UCSD-AML1 (cell line): Measurements from ENCODE around the gene TOP2B.

Experiments
- DNase-seq: peaks from one replicate; lab custom pipeline; 2025; ENCODE audit not compliant: unreplicated experiment; lab: John Stamatoyannopoulos, UW

Gene TOP2B, protein sequence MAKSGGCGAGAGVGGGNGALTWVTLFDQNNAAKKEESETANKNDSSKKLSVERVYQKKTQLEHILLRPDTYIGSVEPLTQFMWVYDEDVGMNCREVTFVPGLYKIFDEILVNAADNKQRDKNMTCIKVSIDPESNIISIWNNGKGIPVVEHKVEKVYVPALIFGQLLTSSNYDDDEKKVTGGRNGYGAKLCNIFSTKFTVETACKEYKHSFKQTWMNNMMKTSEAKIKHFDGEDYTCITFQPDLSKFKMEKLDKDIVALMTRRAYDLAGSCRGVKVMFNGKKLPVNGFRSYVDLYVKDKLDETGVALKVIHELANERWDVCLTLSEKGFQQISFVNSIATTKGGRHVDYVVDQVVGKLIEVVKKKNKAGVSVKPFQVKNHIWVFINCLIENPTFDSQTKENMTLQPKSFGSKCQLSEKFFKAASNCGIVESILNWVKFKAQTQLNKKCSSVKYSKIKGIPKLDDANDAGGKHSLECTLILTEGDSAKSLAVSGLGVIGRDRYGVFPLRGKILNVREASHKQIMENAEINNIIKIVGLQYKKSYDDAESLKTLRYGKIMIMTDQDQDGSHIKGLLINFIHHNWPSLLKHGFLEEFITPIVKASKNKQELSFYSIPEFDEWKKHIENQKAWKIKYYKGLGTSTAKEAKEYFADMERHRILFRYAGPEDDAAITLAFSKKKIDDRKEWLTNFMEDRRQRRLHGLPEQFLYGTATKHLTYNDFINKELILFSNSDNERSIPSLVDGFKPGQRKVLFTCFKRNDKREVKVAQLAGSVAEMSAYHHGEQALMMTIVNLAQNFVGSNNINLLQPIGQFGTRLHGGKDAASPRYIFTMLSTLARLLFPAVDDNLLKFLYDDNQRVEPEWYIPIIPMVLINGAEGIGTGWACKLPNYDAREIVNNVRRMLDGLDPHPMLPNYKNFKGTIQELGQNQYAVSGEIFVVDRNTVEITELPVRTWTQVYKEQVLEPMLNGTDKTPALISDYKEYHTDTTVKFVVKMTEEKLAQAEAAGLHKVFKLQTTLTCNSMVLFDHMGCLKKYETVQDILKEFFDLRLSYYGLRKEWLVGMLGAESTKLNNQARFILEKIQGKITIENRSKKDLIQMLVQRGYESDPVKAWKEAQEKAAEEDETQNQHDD (N-terminal part only)

DNA sequence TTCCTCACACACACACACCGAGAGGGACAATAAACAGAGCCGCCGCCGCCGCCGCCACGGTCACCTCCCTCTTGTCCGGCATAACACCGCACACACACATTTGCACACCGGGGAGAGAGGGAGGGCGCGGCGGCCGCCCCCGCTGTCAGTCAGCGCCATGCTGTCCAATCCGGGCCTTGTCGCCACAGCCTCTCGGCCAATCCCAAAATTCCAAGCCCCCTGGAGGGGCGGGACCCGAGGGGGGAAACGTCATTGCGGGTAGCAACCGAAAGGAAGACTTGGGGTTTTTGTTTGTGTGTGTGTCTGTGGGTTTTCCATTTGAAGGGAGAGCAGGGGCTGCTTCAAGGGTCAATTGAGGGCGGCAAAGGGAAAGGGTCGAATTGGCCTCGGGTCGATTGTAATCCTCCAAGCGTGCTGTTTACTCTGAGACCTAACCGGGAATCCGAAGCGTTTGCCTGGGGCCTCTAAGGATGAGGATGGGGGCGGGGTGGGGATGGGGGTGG, at the start of gene TOP2B:
TOP2B (minus strand) TSS at position 96 of the 503 bp plus-strand sequence. CDS start 610 bp downstream, outside the sequence.
- DNase-seq, result peak; percentile 95

DNA sequence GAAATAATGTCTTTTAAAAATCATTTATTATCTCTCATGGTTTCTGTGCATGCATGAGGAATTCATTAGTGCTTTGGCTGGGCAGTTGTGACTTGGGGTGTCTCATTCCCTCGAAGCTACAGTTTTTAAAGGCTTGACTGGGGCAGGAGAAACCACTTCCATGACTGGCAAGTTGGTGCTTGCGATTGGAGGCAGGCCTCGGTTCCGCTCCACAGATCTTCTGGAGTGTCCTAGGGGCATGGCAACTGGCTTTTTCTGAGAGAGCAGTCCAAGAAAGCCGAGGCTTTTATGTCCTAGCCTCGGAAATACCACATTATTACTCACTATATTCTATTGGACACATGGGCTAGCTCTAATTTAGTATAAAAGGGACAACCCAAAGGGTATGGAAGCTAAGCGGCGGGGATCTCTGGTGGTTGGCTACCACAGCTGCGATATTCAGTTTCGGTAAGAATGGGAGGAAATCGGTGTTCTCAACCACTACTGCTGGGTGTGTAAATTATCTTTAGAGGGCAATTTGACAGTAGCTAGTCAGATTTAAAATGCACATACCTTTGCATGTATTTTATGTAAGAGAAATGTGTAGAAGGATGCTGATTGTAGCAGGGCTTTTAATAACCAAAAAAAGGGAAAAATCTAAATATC, 48.8 kb upstream of the TOP2B start:
- no peak for DNase-seq

DNA sequence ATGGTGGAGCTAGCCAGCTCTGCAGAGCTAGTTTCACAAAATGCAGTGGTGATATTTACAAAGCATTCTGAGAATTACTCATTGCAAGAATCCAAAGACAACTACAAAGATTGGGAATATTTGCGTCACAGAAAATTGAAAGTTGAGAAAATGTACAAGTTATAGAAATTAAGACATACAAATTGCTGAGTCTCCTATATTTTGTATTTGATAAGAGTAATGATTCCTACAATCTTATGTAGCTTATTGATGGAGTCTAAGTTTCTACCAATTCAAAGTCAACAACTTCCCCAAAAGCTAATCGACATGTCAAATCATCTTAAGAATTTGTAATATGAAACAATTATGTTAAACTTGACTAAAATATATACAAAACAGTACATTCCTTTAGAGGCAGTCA, 46.4 kb upstream of the TOP2B start:
- no peak for DNase-seq

DNA sequence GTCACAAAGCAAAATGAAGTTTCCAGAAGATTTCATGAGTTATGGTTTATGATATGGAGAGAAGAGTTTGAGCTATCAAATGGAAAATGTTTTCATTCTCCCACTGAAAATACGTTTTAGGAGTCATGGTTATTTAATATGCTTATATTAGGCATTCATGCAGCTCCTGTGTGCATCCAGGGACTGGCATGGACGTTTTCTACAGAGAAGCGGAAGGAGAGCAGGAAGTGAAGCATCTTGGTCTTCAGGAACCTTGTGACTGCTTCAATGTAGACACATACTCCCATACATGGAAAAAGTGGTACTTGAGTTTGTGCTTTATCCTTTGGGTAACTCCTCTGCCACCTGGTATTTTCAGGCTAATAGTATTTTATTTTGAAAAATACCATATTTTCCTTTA, 43.3 kb upstream of the TOP2B start:
- no peak for DNase-seq

DNA sequence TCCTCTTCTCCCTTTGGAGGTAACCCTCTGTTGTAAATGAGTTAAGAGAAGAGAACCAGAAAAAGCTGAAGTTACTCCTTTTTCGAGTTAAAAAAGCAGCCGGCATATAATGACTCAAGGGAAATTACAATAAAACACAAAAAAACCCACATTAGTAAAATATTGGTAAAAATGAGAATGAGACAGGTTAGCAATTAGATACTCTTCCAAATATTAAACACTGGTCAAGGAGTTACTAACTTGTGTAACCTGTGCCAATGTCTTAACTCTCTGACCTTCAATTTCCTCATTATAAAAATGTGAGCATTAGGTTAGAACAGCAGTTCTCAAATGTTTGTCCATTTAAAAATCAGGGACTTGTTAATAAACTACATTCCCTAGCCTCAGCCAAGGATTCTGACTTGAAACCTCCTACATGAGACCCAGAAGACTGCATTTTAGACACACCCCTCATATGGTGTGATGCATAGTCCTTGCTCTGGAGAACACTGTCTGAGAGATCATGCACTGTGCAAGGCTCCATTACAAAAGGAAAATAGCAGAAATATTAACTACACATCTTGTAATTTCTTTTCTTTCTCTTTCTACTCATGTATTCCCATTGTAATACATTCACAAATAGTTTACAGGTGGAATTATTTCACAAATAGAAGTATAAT, 42.7 kb upstream of the TOP2B start:
- DNase-seq, result no peak

DNA sequence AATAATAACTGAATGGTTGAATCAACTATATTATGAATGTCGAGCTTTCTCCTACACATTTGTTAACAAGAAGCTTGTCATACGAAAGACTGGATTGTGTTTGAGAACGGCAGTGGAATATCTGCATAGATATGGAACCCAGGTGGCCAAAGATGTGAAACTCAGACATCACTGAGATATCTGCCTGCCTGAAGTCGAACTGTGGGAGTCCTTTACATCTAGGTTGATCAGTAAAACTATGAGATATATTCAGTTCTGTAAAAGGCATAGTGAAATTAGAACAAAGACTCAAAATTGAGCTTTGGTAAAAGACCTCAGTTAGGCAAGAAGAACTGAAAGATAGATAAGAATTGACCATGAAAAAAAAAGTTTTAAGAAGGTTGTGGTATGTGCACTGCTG, 41.5 kb upstream of the TOP2B start:
- no peak for DNase-seq

DNA sequence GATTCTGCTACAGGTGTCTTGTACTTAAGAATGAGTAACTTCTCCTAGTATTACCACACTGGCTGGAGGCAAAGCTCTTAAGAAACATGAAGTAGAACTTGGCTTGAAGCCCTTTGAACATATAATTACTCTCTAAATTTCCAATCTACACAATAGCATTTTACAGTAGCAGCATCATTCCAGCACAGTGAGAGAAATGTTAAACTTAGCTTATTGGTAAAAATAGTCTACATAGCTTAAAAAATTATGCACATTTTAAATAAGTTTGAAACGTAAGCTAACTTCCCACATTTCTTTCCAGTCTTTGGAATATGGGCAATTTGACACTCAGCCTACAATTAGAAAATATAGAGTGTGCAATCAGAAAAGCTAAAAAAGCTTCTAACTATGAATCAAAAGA, 32.8 kb upstream of the TOP2B start:
- DNase-seq, result no peak

DNA sequence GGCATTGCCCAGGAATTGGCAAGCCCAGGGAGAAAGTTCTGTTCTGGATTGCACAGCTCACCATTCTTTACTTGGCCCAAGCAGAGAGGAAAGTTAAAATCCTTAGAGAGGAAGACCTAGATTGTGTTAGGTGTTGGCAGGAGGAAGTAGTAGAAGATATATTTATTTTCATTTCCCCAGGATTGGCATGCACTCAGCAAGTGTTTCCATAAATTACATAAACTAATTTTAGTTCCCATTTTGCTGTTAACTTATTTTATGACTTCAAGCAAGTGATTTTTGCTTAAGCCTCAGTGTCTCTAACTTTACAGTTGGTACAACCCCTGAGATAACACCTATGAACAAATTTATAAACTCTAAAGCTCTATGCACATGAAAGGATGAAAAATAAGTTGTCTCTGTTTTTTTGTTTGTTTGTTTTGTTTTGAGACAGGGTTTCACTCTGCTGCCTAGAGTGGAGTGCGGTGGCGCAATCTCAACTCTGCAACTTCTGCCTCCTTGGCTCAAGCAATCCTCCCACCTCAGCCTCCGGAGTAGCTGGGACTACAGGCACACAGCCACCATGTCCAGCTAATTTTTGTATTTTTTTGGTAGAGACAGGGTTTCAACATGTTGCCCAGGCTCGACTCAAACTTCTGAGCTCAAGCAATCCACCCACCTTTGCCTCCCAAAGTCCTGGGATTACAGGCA, 31.2 kb upstream of the TOP2B start:
- no peak for DNase-seq

DNA sequence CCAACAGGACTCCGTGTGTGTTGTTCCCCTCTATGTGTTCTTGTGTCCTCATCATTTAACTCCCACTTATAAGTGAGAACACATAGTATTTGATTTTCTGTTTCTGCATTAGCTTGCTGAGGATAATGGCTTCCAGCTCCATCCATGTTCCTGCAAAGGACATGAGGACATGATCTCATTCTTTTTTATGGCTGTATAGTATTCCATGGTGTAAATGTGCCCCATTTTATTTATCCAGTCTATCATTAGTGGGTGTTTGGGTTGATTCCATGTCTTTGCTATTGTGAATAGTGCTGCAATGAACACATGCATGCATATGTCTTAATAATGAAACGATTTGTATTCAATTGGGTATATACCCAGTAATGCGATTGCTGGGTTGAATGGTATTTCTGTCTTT, 28.5 kb upstream of the TOP2B start:
- no peak for DNase-seq

DNA sequence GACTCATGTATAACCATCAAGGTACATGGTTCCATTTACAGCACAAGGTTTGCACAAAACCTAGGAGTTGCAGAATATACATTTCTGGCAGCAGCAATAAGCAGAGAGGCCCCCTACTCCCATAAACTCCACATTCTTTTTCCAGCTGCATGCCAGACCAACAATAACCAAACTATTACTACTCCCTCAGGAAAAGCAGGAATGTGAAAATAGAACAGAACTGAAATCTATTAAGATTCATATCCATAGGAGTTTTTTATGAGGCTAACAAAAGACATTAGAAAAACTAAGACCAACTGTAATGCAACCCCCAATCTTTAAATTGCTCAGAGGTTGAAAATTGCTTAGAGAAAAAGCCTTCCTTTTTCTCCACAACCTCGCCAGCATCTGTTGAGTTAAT, 27.6 kb upstream of the TOP2B start:
- no peak for DNase-seq

DNA sequence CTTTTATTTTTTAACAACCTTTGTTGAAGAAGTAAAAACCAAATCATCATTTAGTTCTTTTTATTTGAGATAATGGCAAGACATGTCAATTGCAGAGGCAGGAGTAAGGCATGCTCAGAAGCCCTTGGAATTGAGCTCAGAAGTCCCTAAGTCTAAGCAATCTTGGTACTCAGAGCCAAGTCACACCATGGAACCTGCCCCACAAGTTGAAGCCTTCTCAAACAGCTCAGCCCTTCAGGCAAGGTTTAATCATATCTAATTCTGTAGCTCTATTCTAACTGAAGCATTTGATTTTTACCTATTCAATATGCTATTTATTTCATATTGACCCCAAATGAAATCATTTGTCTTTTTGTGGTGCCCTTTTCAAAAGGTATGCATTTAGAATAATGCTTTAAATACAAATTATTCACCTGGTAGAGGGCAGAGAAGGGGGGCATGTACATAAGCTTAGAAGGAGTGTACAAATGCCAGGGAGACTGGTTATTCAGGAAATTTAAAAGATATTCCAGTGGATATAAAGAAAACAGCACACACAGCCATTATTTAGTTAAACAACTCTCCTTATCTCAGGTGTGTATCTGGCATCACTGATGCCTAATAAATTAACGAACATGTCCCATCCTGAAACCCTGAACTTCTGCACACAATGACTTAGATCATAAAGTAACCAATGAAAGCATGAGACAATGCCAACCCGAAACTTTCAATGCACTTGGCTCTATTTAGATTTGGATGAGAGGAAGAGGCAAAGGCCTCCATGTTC, 26.2 kb upstream of the TOP2B start:
- DNase-seq, result no peak

DNA sequence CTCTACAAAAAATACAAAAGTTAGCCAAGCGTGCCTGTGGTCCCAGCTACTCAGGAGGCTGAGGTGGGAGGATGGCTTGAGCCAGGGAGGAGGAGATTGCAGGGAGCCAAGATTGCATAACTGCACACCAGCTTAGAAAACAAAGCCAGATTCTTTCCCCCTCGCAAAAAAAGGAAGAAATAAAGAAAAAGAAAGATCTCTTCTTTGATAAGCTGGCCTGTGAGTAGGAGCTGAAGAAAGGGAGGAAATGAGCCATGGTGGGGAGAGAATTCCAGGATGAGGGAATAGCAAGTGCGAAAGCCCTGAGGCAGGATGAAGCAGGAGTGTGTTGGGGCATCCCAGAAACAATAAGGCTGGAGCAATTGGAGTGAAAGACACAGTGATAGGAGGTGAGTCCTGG, 24.5 kb upstream of the TOP2B start:
- DNase-seq, result no peak

DNA sequence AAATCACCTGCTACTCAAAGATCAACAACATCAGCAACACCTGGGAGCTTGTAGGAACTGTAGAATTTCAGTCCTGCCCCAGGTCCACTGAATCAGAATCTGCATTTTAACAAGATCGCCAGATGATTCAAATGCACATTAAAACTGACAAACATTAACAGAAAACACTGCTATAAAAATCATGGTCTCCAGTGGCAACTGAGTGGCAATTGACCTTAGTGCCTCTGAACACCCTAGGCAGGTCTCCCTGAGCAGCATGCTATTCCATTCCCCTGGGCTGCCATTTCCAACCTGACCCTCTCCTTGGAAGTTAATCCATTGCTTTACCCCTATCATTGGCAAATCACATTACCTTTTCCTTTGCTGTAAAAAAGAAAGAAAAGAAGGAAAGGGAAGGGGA, 23.0 kb upstream of the TOP2B start:
- no peak for DNase-seq

DNA sequence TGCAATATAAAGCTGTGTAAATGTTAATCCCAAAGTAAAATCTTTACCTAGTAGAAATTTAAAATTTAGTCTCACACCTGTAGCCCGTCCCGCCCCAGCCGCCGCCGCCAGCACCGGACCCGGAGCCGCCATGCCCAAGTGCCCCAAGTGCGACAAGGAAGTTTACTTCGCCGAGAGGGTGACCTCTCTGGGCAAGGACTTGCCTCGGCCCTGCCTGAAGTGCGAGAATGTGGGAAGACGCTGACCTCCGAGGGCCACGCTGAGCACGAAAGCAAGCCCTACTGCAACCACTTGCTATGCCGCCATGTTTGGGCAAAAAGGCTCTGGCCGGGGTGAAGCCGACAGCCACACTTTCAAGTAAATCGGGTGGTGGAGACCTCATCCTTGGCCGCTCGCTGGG, 22.1 kb upstream of the TOP2B start:
- no peak for DNase-seq

DNA sequence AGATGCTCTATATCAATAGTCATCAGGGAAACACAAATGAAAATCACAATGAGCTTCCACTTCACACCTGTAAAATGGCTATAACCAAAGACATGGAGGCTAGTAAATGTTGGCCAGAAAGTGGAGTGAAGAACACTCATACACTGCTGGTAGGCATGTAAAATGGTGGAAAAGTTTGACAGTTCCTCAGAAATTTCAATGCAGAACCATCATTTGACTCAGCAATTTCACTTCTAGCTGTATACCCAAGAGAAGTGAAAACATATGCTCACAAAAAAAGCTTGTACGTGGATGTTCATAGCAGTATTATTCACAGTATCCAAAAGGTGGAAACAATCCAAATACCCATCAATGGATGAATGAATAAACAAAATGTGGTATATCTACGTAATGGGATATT, 19.2 kb upstream of the TOP2B start:
- DNase-seq, result no peak

DNA sequence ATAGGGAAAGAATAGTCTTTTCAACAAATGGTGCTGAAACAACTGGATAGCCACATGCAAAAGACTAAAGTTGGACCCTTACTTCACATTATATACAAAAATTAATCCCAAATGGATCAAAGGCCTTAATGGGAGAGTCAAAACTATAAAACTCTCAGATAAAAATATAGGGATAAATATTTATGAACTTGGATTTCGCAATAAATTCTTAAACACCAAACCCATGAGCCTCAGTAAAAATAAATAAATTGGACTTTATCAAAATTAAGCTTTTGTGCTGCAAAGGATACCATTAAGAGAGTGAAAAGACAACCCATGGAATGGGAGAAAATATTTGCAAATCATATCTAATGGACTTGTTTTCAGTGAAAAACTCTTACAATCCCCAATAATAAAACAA, 18.7 kb upstream of the TOP2B start:
- DNase-seq, result no peak

DNA sequence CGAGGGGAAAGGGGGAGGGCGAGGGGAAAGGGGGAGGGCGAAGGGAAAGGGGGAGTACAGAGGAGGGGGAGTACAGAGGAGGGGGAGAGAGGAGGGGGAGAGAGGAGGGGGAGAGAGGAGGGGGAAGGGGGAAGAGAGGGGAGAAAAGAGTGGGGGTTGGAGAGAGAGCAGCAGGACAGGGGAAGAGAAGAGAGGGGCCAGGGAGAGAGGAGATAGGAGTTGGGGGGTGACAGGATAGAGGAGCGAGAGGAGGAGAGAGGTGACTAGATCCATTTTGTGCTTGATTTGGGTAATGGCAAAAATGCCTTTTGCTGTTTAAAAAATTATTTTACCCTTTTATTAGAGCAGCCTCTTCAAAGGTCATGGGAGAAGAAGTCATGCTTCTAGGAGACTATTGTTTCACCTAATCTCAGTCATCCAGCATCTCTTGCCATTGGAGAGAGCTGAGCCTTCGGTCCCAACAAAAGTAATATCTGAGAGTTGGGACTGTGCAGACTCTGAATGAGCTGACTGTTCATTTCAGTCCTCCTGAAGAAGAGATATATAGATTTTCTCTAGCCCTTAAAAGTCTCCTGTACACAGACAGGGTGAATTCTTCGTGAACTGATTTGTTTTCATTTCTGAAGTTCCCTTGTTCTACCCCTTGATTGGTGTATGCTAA, 15.1 kb upstream of the TOP2B start:
- no peak for DNase-seq

DNA sequence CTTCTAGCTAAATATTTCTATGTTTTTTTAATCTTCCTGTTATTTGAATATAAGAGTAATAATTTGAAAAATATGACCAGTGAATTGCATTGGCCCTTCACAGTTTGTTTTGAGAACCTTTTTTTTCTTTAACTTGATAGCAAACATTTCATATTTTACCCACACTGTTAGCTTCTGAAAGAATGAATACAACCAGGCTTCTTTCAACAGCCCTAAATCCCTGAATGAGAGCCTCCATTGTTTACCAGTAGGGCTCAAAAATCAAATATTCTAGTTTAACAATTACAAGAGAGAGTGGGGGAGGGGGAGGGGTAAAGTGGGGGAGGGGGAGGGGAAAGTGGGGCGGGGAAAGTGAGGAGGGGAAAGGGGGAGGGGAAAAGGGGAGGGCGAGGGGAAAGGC, 14.5 kb upstream of the TOP2B start:
- DNase-seq, result no peak

DNA sequence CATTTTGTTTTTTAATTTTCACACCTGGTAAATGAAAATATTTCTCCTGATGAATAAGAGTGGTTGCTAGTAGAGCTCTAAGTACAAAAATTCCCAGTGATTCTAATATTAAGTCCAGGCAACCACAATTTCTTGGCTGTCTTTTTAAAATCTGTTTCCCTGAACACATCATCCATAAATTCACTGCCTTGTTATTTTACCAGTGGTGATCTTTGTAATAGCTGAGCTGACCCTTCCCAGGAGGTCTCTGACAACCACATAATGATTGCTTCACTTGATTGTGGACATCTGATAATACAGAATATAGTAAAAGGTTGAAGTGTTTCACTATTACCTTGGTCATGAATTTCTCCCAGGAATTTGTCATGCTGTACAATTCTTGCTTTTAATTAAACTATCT, 13.9 kb upstream of the TOP2B start:
- no peak for DNase-seq
